Gastrocnemius medialis (tissue), 4 donors: ENCODE results near the gene ADNP.

Source experiments
- CTCF ChIP-seq, 5 experiments: fragments of 450-650 bp in 3 of 5; fragments of 200-600 bp in 2 of 5; sonication (generic) in 2 of 5; IDR thresholded peaks in 4 of 5; conservative IDR thresholded peaks in 1 of 5; 1 replicate in 4 of 5; 2 replicates in 1 of 5; pipeline ENCODE4 v1.5.1; 2016 to 2019; ENCODE audit warnings: antibody characterized with exemption in 5 of 5, mild to moderate bottlenecking in 3 of 5, moderate library complexity in 3 of 5
- POLR2A ChIP-seq, 2 donors: fragments of 450-650 bp; IDR thresholded peaks; one replicate each; pipeline ENCODE4 v1.6.1; 2017; ENCODE audit warnings: antibody characterized with exemption in 2 of 2, mild to moderate bottlenecking in 2 of 2, moderate library complexity in 2 of 2

GRCh38 chr20:50929299-50930138 lies 1.7 kb downstream of the ADNP start:
- TF ChIP-seq CTCF (IDR thresholded peaks at IDR 0.05 in 4 of 5, conservative IDR thresholded peaks at IDR 0.05 in 1 of 5): peak; percentile 58 to 86 (median 67)
- no peak for TF ChIP-seq POLR2A (IDR thresholded peaks at IDR 0.05)
